ENCODE measurements around the gene FPR2. TPM values are rescaled to one million over a fixed set of nuclear protein-coding genes. Genes with fewer than 3 reads are reported as not detected.

The FPR2 gene
- total and polyA plus RNA-seq, 2 experiments from 2014 or later = not detected

Other genes with a start within 250 kb of the FPR2 start
- gene SIGLEC6, start 229.5 kb upstream of the FPR2 start, total RNA-seq (2014; rRNA removed; shearing (Covaris generic)) = 0.16 and 0.76 TPM in 2 replicates
- not detected in 2 replicates for gene SIGLEC6, start 229.5 kb upstream of the FPR2 start, polyA plus RNA-seq (2016; fragmentation: Nextera tagmentation; extraction: Ambion mirVana)
- gene ZNF175, start 189.9 kb upstream of the FPR2 start, total RNA-seq (2014; rRNA removed; shearing (Covaris generic)) = 6.3 and 7.4 TPM in 2 replicates
- gene ZNF175, start 189.9 kb upstream of the FPR2 start, polyA plus RNA-seq (2016; fragmentation: Nextera tagmentation; extraction: Ambion mirVana) = 2.3 and 5.8 TPM in 2 replicates
- gene SIGLEC5, start 130.8 kb upstream of the FPR2 start, total RNA-seq (2014; rRNA removed; shearing (Covaris generic)) = not detected in 2 replicates
- not detected in 2 replicates for gene SIGLEC5, start 130.8 kb upstream of the FPR2 start, polyA plus RNA-seq (2016; fragmentation: Nextera tagmentation; extraction: Ambion mirVana)
- not detected in 2 replicates for gene SIGLEC14, start 114.4 kb upstream of the FPR2 start, total RNA-seq (2014; rRNA removed; shearing (Covaris generic))
- gene SIGLEC14, start 114.4 kb upstream of the FPR2 start, polyA plus RNA-seq (2016; fragmentation: Nextera tagmentation; extraction: Ambion mirVana) = 0.10 TPM in 1 of 2 replicates, not detected in the other
- 5.1 and 5.2 TPM in 2 replicates for gene SPACA6, start 67.8 kb upstream of the FPR2 start, total RNA-seq (2014; rRNA removed; shearing (Covaris generic))
- gene SPACA6, start 67.8 kb upstream of the FPR2 start, polyA plus RNA-seq (2016; fragmentation: Nextera tagmentation; extraction: Ambion mirVana) = 8.2 and 11.5 TPM in 2 replicates
- gene HAS1, start 37.2 kb upstream of the FPR2 start, total RNA-seq (2014; rRNA removed; shearing (Covaris generic)) = 1.8 and 2.0 TPM in 2 replicates
- 0.40 and 0.75 TPM in 2 replicates for gene HAS1, start 37.2 kb upstream of the FPR2 start, polyA plus RNA-seq (2016; fragmentation: Nextera tagmentation; extraction: Ambion mirVana)
- not detected in 2 replicates for gene FPR1, start 9.3 kb upstream of the FPR2 start, total RNA-seq (2014; rRNA removed; shearing (Covaris generic))
- not detected in 2 replicates for gene FPR1, start 9.3 kb upstream of the FPR2 start, polyA plus RNA-seq (2016; fragmentation: Nextera tagmentation; extraction: Ambion mirVana)
- gene FPR3, start 34.0 kb downstream of the FPR2 start, total RNA-seq (2014; rRNA removed; shearing (Covaris generic)) = not detected in 2 replicates
- 0.16 TPM in 1 of 2 replicates, not detected in the other for gene FPR3, start 34.0 kb downstream of the FPR2 start, polyA plus RNA-seq (2016; fragmentation: Nextera tagmentation; extraction: Ambion mirVana)
- 27.4 and 37.7 TPM in 2 replicates for gene ZNF577, start 126.8 kb downstream of the FPR2 start, total RNA-seq (2014; rRNA removed; shearing (Covaris generic))
- 11.2 and 18.3 TPM in 2 replicates for gene ZNF577, start 126.8 kb downstream of the FPR2 start, polyA plus RNA-seq (2016; fragmentation: Nextera tagmentation; extraction: Ambion mirVana)
- gene ZNF649, start 143.8 kb downstream of the FPR2 start, total RNA-seq (2014; rRNA removed; shearing (Covaris generic)) = 68.9 and 75.5 TPM in 2 replicates
- 29.2 and 40.6 TPM in 2 replicates for gene ZNF649, start 143.8 kb downstream of the FPR2 start, polyA plus RNA-seq (2016; fragmentation: Nextera tagmentation; extraction: Ambion mirVana)
- gene ZNF613, start 166.3 kb downstream of the FPR2 start, total RNA-seq (2014; rRNA removed; shearing (Covaris generic)) = 11.6 and 18.1 TPM in 2 replicates
- 6.0 and 13.8 TPM in 2 replicates for gene ZNF613, start 166.3 kb downstream of the FPR2 start, polyA plus RNA-seq (2016; fragmentation: Nextera tagmentation; extraction: Ambion mirVana)
- 5.6 and 5.8 TPM in 2 replicates for gene ZNF350, start 225.7 kb downstream of the FPR2 start, total RNA-seq (2014; rRNA removed; shearing (Covaris generic))
- gene ZNF350, start 225.7 kb downstream of the FPR2 start, polyA plus RNA-seq (2016; fragmentation: Nextera tagmentation; extraction: Ambion mirVana) = 3.6 and 7.6 TPM in 2 replicates
- gene ZNF615, start 247.0 kb downstream of the FPR2 start, total RNA-seq (2014; rRNA removed; shearing (Covaris generic)) = 11.0 and 11.4 TPM in 2 replicates
- gene ZNF615, start 247.0 kb downstream of the FPR2 start, polyA plus RNA-seq (2016; fragmentation: Nextera tagmentation; extraction: Ambion mirVana) = 3.7 and 4.5 TPM in 2 replicates